GM23338 (cell line): ENCODE data around the gene PPP2R5A. TPM values are rescaled to one million over a fixed set of nuclear protein-coding genes. Genes with fewer than 3 reads are reported as not detected.
A peak's percentile ranks its signal among the peaks of the same experiment; 100 is the strongest.

Experiments used
- ATAC-seq: fragments of 200-7000 bp; cut with Tn5 transposase; 3 replicates; pipeline ENCODE4 v1.9.1; 2020
- DNase-seq: peaks from one replicate; pipeline ENCODE4 v3.0.0-alpha.2; 2015; ENCODE audit warnings: low spot score
- H2AFZ ChIP-seq: fragments of 200-600 bp; sonication (generic); 2 replicates; pipeline ENCODE4 v1.8.0; 2016; ENCODE audit warnings: antibody characterized with exemption, mild to moderate bottlenecking, moderate library complexity
- H3F3A ChIP-seq: fragments of 200-600 bp; sonication (generic); replicated peaks from 2 replicates; pipeline ENCODE4 v1.8.0; 2017; ENCODE audit warnings: antibody characterized with exemption, mixed run types, low read depth
- H3K27ac ChIP-seq: fragments of 200-600 bp; sonication (generic); 2 replicates; pipeline ENCODE4 v1.6.1; 2016; ENCODE audit warnings: low read depth
- H3K27me3 ChIP-seq: fragments of 200-600 bp; sonication (generic); 2 replicates; pipeline ENCODE4 v1.8.0; 2016; ENCODE audit warnings: mild to moderate bottlenecking, mixed run types, moderate library complexity; ENCODE audit not compliant: insufficient read depth
- H3K36me3 ChIP-seq: fragments of 200-600 bp; sonication (generic); 2 replicates; pipeline ENCODE4 v1.8.0; 2016; ENCODE audit warnings: mild to moderate bottlenecking; ENCODE audit not compliant: insufficient read depth
- H3K4me1 ChIP-seq: fragments of 200-600 bp; sonication (generic); 2 replicates; pipeline ENCODE4 v1.8.0; 2016; ENCODE audit warnings: mild to moderate bottlenecking, moderate library complexity; ENCODE audit not compliant: insufficient read depth
- H3K4me2 ChIP-seq: fragments of 200-600 bp; sonication (generic); 2 replicates; pipeline ENCODE4 v1.7.1; 2017; ENCODE audit warnings: mixed run types
- H3K4me3 ChIP-seq: fragments of 200-600 bp; sonication (generic); 2 replicates; pipeline ENCODE4 v1.6.1; 2016; ENCODE audit warnings: mixed run types
- H3K79me2 ChIP-seq: fragments of 200-600 bp; sonication (generic); replicated peaks from 2 replicates; pipeline ENCODE4 v1.8.0; 2017; ENCODE audit warnings: mild to moderate bottlenecking; ENCODE audit not compliant: insufficient read depth
- H3K9me2 ChIP-seq: fragments of 200-600 bp; sonication (generic); 2 replicates; pipeline ENCODE4 v1.8.0; 2017; ENCODE audit not compliant: insufficient read depth
- H4K20me1 ChIP-seq: fragments of 200-600 bp; sonication (generic); replicated peaks from 2 replicates; pipeline ENCODE4 v1.8.0; 2017; ENCODE audit warnings: mild to moderate bottlenecking; ENCODE audit not compliant: insufficient read depth
- H3K27ac Mint-ChIP-seq: 2 replicates; pipeline ENCODE4 v1.8.0; 2020; ENCODE audit warnings: inconsistent platforms, mild to moderate bottlenecking, moderate library complexity, mixed read lengths
- H3K27me3 Mint-ChIP-seq: 3 replicates; pipeline ENCODE4 v1.8.0; 2022; ENCODE audit warnings: low read depth, mild to moderate bottlenecking, moderate library complexity, mixed read lengths, inconsistent platforms; ENCODE audit not compliant: insufficient read depth, poor library complexity
- H3K36me3 Mint-ChIP-seq: 3 replicates; pipeline ENCODE4 v1.8.0; 2021; ENCODE audit warnings: low read depth, mild to moderate bottlenecking, inconsistent platforms, moderate library complexity, mixed read lengths
- H3K4me1 Mint-ChIP-seq: 3 replicates; pipeline ENCODE4 v1.8.0; 2020; ENCODE audit warnings: mild to moderate bottlenecking, inconsistent platforms, mixed read lengths
- H3K4me3 Mint-ChIP-seq: 3 replicates; pipeline ENCODE4 v1.8.0; 2021; ENCODE audit warnings: moderate library complexity, mild to moderate bottlenecking, inconsistent platforms, mixed read lengths
- H3K9me3 Mint-ChIP-seq: 3 replicates; pipeline ENCODE4 v1.8.0; 2020; ENCODE audit warnings: moderate library complexity, mild to moderate bottlenecking, inconsistent platforms, mixed read lengths
- CREB1 ChIP-seq: fragments of 250-450 bp; sonication (Bioruptor Pico); IDR thresholded peaks from 2 replicates; pipeline ENCODE4 v1.5.0; 2020; ENCODE audit warnings: low read depth, mild to moderate bottlenecking, moderate library complexity
- EZH2 ChIP-seq: fragments of 200-600 bp; sonication (generic); IDR thresholded peaks from one replicate; pipeline ENCODE4 v1.8.0; 2017; ENCODE audit warnings: antibody characterized with exemption, mild to moderate bottlenecking, low read depth; ENCODE audit not compliant: unreplicated experiment
- EZH2phosphoT487 ChIP-seq: fragments of 200-600 bp; sonication (generic); IDR thresholded peaks from one replicate; pipeline ENCODE4 v1.8.1; 2018; ENCODE audit warnings: antibody characterized with exemption; ENCODE audit not compliant: unreplicated experiment
- JUNB ChIP-seq: IDR thresholded peaks from one replicate; pipeline ENCODE4 v1.6.1; 2016; ENCODE audit warnings: antibody characterized with exemption; ENCODE audit not compliant: unreplicated experiment
- NANOG ChIP-seq: IDR thresholded peaks from 2 replicates; pipeline ENCODE4 v1.6.1; 2016; ENCODE audit warnings: antibody characterized with exemption, borderline replicate concordance
- POLR2AphosphoS5 ChIP-seq: IDR thresholded peaks from 2 replicates; pipeline ENCODE4 v1.6.1; 2016; ENCODE audit warnings: antibody characterized with exemption, low read depth
- STAT1 ChIP-seq: IDR thresholded peaks from one replicate; pipeline ENCODE4 v1.6.1; 2016; ENCODE audit warnings: antibody characterized with exemption; ENCODE audit not compliant: unreplicated experiment
- ZNF114 ChIP-seq: fragments of 250-450 bp; sonication (Bioruptor Pico); IDR thresholded peaks from 2 replicates; pipeline ENCODE4 v1.5.0; 2020; ENCODE audit warnings: mild to moderate bottlenecking, moderate library complexity
- ZNF331 ChIP-seq: fragments of 250-450 bp; sonication (Bioruptor Pico); IDR thresholded peaks from 2 replicates; pipeline ENCODE4 v1.5.0; 2020; ENCODE audit warnings: low read depth, mild to moderate bottlenecking, moderate library complexity
- polyA plus RNA-seq: library from polyadenylated mRNA; unstranded; fragments of >200 nt; fragmentation: Nextera tagmentation; extraction: Ambion mirVana; gene quantifications from 2 replicates; pipeline ENCODE4 v1.2.1, GENCODE V29; 2016
- total RNA-seq: library from RNA; depleted of rRNA; stranded (reverse); fragments of >200 nt; shearing (Covaris generic); gene quantifications from 2 replicates; pipeline ENCODE4 v1.2.3, GENCODE V29; 2014
- TF ChIP-seq, protein P1 (sequence below): IDR thresholded peaks from one replicate; pipeline ENCODE4 v1.6.1; 2018; ENCODE audit warnings: antibody characterized with exemption; ENCODE audit not compliant: unreplicated experiment
- TF ChIP-seq, protein P2 (sequence below): IDR thresholded peaks from 2 replicates; pipeline ENCODE4 v1.6.1; 2016; ENCODE audit warnings: antibody characterized with exemption
- TF ChIP-seq, protein P3 (sequence below): fragments of 250-450 bp; sonication (Bioruptor Pico); IDR thresholded peaks from 2 replicates; pipeline ENCODE4 v1.5.0; 2020; ENCODE audit warnings: mild to moderate bottlenecking, moderate library complexity
- TF ChIP-seq, protein P4 (sequence below), 2 experiments: fragments of 200-600 bp in 1 of 2; sonication (generic) in 1 of 2; conservative IDR thresholded peaks; 2 replicates each; pipeline versions ENCODE4 v1.5.1 to v1.6.1; 2016 to 2017; ENCODE audit warnings: antibody characterized with exemption in 2 of 2, low read depth in 2 of 2, mild to moderate bottlenecking in 2 of 2, moderate library complexity in 1 of 2

Gene PPP2R5A
- total and polyA plus RNA-seq, 2 experiments from 2014 or later = 16.2 to 43.5 TPM

DNA sequence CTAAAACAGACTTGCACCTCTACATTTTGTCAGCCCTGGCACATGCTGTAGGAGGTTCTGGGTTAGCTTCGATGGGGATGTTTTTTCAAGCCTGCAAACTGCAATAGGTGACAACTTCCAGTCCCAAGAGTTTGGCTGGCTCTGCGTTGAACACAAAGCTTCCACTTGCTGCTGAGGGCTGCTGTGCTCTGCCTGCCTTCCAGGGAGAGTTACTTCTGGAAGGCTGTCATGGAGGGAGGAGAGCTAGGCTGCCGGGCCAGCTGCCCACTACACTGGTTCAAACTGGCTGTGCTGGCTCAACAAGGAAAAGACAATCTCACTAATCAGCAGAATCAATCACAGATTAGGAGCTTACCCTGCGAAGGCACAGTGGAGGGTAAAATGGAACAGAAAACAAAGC lies 46.7 kb upstream of the PPP2R5A start:
- Histone ChIP-seq H3F3A (no peaks in the 10 kb centered on the region), H4K20me1 (no peaks in the 10 kb centered on the region), H3K9me2 (no peaks in the 10 kb centered on the region), H3K4me3 (no peak overlapping the region), H2AFZ (peak overlapping the region; percentile 66), H3K27me3 (no peaks in the 10 kb centered on the region), H3K27ac (no peak overlapping the region), H3K36me3 (no peaks in the 10 kb centered on the region), H3K79me2 (no peaks in the 10 kb centered on the region), H3K4me2 (no peak overlapping the region), H3K4me1 (no peaks in the 10 kb centered on the region)
- no peaks in the 10 kb centered on the region for H3K36me3 Mint-ChIP-seq
- H3K4me3 Mint-ChIP-seq = no peak overlapping the region
- DNase-seq (no peak), ATAC-seq (no peak)
- H3K4me1 Mint-ChIP-seq = no peaks in the 10 kb centered on the region
- peaks cover 2% of the 10 kb centered on the region for H3K27me3 Mint-ChIP-seq
- H3K27ac Mint-ChIP-seq = no peak overlapping the region
- TF ChIP-seq ZNF114 (no peak), JUNB (no peak), EZH2 (no peak), CREB1 (CRISPR knock-in tag) (no peak), NANOG (no peak), EZH2phosphoT487 (no peak), STAT1 (no peak), ZNF331 (no peak), POLR2AphosphoS5 (no peak)
- TF ChIP-seq, protein P1, sequence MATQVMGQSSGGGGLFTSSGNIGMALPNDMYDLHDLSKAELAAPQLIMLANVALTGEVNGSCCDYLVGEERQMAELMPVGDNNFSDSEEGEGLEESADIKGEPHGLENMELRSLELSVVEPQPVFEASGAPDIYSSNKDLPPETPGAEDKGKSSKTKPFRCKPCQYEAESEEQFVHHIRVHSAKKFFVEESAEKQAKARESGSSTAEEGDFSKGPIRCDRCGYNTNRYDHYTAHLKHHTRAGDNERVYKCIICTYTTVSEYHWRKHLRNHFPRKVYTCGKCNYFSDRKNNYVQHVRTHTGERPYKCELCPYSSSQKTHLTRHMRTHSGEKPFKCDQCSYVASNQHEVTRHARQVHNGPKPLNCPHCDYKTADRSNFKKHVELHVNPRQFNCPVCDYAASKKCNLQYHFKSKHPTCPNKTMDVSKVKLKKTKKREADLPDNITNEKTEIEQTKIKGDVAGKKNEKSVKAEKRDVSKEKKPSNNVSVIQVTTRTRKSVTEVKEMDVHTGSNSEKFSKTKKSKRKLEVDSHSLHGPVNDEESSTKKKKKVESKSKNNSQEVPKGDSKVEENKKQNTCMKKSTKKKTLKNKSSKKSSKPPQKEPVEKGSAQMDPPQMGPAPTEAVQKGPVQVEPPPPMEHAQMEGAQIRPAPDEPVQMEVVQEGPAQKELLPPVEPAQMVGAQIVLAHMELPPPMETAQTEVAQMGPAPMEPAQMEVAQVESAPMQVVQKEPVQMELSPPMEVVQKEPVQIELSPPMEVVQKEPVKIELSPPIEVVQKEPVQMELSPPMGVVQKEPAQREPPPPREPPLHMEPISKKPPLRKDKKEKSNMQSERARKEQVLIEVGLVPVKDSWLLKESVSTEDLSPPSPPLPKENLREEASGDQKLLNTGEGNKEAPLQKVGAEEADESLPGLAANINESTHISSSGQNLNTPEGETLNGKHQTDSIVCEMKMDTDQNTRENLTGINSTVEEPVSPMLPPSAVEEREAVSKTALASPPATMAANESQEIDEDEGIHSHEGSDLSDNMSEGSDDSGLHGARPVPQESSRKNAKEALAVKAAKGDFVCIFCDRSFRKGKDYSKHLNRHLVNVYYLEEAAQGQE = no peak
- TF ChIP-seq, protein P2, sequence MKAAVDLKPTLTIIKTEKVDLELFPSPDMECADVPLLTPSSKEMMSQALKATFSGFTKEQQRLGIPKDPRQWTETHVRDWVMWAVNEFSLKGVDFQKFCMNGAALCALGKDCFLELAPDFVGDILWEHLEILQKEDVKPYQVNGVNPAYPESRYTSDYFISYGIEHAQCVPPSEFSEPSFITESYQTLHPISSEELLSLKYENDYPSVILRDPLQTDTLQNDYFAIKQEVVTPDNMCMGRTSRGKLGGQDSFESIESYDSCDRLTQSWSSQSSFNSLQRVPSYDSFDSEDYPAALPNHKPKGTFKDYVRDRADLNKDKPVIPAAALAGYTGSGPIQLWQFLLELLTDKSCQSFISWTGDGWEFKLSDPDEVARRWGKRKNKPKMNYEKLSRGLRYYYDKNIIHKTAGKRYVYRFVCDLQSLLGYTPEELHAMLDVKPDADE = no peak
- TF ChIP-seq, protein P3, sequence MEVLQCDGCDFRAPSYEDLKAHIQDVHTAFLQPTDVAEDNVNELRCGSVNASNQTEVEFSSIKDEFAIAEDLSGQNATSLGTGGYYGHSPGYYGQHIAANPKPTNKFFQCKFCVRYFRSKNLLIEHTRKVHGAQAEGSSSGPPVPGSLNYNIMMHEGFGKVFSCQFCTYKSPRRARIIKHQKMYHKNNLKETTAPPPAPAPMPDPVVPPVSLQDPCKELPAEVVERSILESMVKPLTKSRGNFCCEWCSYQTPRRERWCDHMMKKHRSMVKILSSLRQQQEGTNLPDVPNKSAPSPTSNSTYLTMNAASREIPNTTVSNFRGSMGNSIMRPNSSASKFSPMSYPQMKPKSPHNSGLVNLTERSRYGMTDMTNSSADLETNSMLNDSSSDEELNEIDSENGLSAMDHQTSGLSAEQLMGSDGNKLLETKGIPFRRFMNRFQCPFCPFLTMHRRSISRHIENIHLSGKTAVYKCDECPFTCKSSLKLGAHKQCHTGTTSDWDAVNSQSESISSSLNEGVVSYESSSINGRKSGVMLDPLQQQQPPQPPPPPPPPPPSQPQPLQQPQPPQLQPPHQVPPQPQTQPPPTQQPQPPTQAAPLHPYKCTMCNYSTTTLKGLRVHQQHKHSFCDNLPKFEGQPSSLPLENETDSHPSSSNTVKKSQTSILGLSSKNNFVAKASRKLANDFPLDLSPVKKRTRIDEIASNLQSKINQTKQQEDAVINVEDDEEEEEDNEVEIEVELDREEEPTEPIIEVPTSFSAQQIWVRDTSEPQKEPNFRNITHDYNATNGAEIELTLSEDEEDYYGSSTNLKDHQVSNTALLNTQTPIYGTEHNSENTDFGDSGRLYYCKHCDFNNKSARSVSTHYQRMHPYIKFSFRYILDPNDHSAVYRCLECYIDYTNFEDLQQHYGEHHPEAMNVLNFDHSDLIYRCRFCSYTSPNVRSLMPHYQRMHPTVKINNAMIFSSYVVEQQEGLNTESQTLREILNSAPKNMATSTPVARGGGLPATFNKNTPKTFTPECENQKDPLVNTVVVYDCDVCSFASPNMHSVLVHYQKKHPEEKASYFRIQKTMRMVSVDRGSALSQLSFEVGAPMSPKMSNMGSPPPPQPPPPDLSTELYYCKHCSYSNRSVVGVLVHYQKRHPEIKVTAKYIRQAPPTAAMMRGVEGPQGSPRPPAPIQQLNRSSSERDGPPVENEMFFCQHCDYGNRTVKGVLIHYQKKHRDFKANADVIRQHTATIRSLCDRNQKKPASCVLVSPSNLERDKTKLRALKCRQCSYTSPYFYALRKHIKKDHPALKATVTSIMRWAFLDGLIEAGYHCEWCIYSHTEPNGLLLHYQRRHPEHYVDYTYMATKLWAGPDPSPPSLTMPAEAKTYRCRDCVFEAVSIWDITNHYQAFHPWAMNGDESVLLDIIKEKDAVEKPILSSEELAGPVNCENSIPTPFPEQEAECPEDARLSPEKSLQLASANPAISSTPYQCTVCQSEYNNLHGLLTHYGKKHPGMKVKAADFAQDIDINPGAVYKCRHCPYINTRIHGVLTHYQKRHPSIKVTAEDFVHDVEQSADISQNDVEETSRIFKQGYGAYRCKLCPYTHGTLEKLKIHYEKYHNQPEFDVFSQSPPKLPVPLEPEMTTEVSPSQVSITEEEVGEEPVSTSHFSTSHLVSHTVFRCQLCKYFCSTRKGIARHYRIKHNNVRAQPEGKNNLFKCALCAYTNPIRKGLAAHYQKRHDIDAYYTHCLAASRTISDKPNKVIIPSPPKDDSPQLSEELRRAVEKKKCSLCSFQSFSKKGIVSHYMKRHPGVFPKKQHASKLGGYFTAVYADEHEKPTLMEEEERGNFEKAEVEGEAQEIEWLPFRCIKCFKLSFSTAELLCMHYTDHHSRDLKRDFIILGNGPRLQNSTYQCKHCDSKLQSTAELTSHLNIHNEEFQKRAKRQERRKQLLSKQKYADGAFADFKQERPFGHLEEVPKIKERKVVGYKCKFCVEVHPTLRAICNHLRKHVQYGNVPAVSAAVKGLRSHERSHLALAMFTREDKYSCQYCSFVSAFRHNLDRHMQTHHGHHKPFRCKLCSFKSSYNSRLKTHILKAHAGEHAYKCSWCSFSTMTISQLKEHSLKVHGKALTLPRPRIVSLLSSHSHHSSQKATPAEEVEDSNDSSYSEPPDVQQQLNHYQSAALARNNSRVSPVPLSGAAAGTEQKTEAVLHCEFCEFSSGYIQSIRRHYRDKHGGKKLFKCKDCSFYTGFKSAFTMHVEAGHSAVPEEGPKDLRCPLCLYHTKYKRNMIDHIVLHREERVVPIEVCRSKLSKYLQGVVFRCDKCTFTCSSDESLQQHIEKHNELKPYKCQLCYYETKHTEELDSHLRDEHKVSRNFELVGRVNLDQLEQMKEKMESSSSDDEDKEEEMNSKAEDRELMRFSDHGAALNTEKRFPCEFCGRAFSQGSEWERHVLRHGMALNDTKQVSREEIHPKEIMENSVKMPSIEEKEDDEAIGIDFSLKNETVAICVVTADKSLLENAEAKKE = no peak
- TF ChIP-seq, protein P4, sequence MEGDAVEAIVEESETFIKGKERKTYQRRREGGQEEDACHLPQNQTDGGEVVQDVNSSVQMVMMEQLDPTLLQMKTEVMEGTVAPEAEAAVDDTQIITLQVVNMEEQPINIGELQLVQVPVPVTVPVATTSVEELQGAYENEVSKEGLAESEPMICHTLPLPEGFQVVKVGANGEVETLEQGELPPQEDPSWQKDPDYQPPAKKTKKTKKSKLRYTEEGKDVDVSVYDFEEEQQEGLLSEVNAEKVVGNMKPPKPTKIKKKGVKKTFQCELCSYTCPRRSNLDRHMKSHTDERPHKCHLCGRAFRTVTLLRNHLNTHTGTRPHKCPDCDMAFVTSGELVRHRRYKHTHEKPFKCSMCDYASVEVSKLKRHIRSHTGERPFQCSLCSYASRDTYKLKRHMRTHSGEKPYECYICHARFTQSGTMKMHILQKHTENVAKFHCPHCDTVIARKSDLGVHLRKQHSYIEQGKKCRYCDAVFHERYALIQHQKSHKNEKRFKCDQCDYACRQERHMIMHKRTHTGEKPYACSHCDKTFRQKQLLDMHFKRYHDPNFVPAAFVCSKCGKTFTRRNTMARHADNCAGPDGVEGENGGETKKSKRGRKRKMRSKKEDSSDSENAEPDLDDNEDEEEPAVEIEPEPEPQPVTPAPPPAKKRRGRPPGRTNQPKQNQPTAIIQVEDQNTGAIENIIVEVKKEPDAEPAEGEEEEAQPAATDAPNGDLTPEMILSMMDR (conservative IDR thresholded peaks at IDR 0.05; ENCODE audit: low read depth in 2 of 2) = no peak
- no peaks in the 10 kb centered on the region for H3K9me3 Mint-ChIP-seq
